OCI-LY3 (cell line): Measurements from ENCODE around the gene MFN2.
"Not testable (repeated sequence)": the region's sequence is repeated elsewhere in the genome, so short reads cannot be mapped to it uniquely, and the experiment has no call there.

Experiments
- EZH2phosphoT487 ChIP-seq: fragments of 200-600 bp; shearing (Covaris generic); IDR thresholded peaks from 2 replicates; pipeline ENCODE4 v1.6.1; 2018; ENCODE audit warnings: antibody characterized with exemption, mixed run types, low read depth
- TF ChIP-seq, protein P1 (sequence below): fragments of 200-600, 300-600 bp; sonication (generic); IDR thresholded peaks from 2 replicates; pipeline ENCODE4 v1.5.1; 2014; ENCODE audit warnings: antibody characterized with exemption, low read length, low read depth

DNA sequence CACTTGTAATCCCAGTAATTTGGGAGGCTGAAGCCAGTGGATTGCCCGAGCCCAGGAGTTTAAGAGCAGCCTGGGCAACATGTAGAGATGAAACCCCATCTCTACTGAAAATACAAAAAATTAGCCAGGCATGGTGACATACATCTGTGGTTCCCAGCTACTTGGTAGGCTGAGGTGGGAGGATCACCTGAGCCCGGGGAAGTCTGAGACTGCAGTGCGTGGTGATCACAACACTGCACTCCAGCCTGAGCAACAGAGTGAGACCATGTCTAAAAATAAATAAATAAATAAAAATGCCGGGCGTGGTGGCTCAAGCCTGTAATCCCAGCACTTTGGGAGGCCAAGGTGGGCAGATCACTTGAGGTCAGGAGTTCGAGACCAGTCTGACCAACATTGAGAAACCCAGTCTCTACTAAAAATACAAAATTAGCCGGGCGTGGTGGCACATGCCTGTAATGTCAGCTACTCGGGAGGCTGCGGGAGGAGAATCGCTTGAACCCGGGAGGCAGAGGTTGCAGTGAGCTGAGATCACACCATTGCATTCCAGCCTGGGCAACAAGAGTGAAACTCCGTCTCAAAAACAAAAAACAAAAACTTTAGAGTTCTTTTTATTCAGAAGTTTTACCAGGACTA lies 59.7 kb downstream of the MFN2 start:
- TF ChIP-seq, protein P1, sequence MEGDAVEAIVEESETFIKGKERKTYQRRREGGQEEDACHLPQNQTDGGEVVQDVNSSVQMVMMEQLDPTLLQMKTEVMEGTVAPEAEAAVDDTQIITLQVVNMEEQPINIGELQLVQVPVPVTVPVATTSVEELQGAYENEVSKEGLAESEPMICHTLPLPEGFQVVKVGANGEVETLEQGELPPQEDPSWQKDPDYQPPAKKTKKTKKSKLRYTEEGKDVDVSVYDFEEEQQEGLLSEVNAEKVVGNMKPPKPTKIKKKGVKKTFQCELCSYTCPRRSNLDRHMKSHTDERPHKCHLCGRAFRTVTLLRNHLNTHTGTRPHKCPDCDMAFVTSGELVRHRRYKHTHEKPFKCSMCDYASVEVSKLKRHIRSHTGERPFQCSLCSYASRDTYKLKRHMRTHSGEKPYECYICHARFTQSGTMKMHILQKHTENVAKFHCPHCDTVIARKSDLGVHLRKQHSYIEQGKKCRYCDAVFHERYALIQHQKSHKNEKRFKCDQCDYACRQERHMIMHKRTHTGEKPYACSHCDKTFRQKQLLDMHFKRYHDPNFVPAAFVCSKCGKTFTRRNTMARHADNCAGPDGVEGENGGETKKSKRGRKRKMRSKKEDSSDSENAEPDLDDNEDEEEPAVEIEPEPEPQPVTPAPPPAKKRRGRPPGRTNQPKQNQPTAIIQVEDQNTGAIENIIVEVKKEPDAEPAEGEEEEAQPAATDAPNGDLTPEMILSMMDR, result not testable (repeated sequence)
- TF ChIP-seq EZH2phosphoT487, result not testable (repeated sequence)
